GM23338 (cell line): ENCODE data around the gene PCF11. TPM values are rescaled to one million over a fixed set of nuclear protein-coding genes. Genes with fewer than 3 reads are reported as not detected.

Experiments
- ATAC-seq: fragments of 200-7000 bp; cut with Tn5 transposase; 3 replicates; pipeline ENCODE4 v1.9.1; 2020
- DNase-seq: peaks from one replicate; pipeline ENCODE4 v3.0.0-alpha.2; 2015; ENCODE audit warnings: low spot score
- H2AFZ ChIP-seq: fragments of 200-600 bp; sonication (generic); 2 replicates; pipeline ENCODE4 v1.8.0; 2016; ENCODE audit warnings: antibody characterized with exemption, mild to moderate bottlenecking, moderate library complexity
- H3F3A ChIP-seq: fragments of 200-600 bp; sonication (generic); replicated peaks from 2 replicates; pipeline ENCODE4 v1.8.0; 2017; ENCODE audit warnings: antibody characterized with exemption, mixed run types, low read depth
- H3K27ac ChIP-seq: fragments of 200-600 bp; sonication (generic); 2 replicates; pipeline ENCODE4 v1.6.1; 2016; ENCODE audit warnings: low read depth
- H3K27me3 ChIP-seq: fragments of 200-600 bp; sonication (generic); 2 replicates; pipeline ENCODE4 v1.8.0; 2016; ENCODE audit warnings: mild to moderate bottlenecking, mixed run types, moderate library complexity; ENCODE audit not compliant: insufficient read depth
- H3K36me3 ChIP-seq: fragments of 200-600 bp; sonication (generic); 2 replicates; pipeline ENCODE4 v1.8.0; 2016; ENCODE audit warnings: mild to moderate bottlenecking; ENCODE audit not compliant: insufficient read depth
- H3K4me1 ChIP-seq: fragments of 200-600 bp; sonication (generic); 2 replicates; pipeline ENCODE4 v1.8.0; 2016; ENCODE audit warnings: mild to moderate bottlenecking, moderate library complexity; ENCODE audit not compliant: insufficient read depth
- H3K4me2 ChIP-seq: fragments of 200-600 bp; sonication (generic); 2 replicates; pipeline ENCODE4 v1.7.1; 2017; ENCODE audit warnings: mixed run types
- H3K4me3 ChIP-seq: fragments of 200-600 bp; sonication (generic); 2 replicates; pipeline ENCODE4 v1.6.1; 2016; ENCODE audit warnings: mixed run types
- H3K79me2 ChIP-seq: fragments of 200-600 bp; sonication (generic); replicated peaks from 2 replicates; pipeline ENCODE4 v1.8.0; 2017; ENCODE audit warnings: mild to moderate bottlenecking; ENCODE audit not compliant: insufficient read depth
- H3K9me2 ChIP-seq: fragments of 200-600 bp; sonication (generic); 2 replicates; pipeline ENCODE4 v1.8.0; 2017; ENCODE audit not compliant: insufficient read depth
- H4K20me1 ChIP-seq: fragments of 200-600 bp; sonication (generic); replicated peaks from 2 replicates; pipeline ENCODE4 v1.8.0; 2017; ENCODE audit warnings: mild to moderate bottlenecking; ENCODE audit not compliant: insufficient read depth
- H3K27ac Mint-ChIP-seq: 2 replicates; pipeline ENCODE4 v1.8.0; 2020; ENCODE audit warnings: inconsistent platforms, mild to moderate bottlenecking, moderate library complexity, mixed read lengths
- H3K27me3 Mint-ChIP-seq: 3 replicates; pipeline ENCODE4 v1.8.0; 2022; ENCODE audit warnings: low read depth, mild to moderate bottlenecking, moderate library complexity, mixed read lengths, inconsistent platforms; ENCODE audit not compliant: insufficient read depth, poor library complexity
- H3K36me3 Mint-ChIP-seq: 3 replicates; pipeline ENCODE4 v1.8.0; 2021; ENCODE audit warnings: low read depth, mild to moderate bottlenecking, inconsistent platforms, moderate library complexity, mixed read lengths
- H3K4me1 Mint-ChIP-seq: 3 replicates; pipeline ENCODE4 v1.8.0; 2020; ENCODE audit warnings: mild to moderate bottlenecking, inconsistent platforms, mixed read lengths
- H3K4me3 Mint-ChIP-seq: 3 replicates; pipeline ENCODE4 v1.8.0; 2021; ENCODE audit warnings: moderate library complexity, mild to moderate bottlenecking, inconsistent platforms, mixed read lengths
- H3K9me3 Mint-ChIP-seq: 3 replicates; pipeline ENCODE4 v1.8.0; 2020; ENCODE audit warnings: moderate library complexity, mild to moderate bottlenecking, inconsistent platforms, mixed read lengths
- CREB1 ChIP-seq: fragments of 250-450 bp; sonication (Bioruptor Pico); IDR thresholded peaks from 2 replicates; pipeline ENCODE4 v1.5.0; 2020; ENCODE audit warnings: low read depth, mild to moderate bottlenecking, moderate library complexity
- ETS1 ChIP-seq: IDR thresholded peaks from 2 replicates; pipeline ENCODE4 v1.6.1; 2016; ENCODE audit warnings: antibody characterized with exemption
- EZH2 ChIP-seq: fragments of 200-600 bp; sonication (generic); IDR thresholded peaks from one replicate; pipeline ENCODE4 v1.8.0; 2017; ENCODE audit warnings: antibody characterized with exemption, mild to moderate bottlenecking, low read depth; ENCODE audit not compliant: unreplicated experiment
- EZH2phosphoT487 ChIP-seq: fragments of 200-600 bp; sonication (generic); IDR thresholded peaks from one replicate; pipeline ENCODE4 v1.8.1; 2018; ENCODE audit warnings: antibody characterized with exemption; ENCODE audit not compliant: unreplicated experiment
- NANOG ChIP-seq: IDR thresholded peaks from 2 replicates; pipeline ENCODE4 v1.6.1; 2016; ENCODE audit warnings: antibody characterized with exemption, borderline replicate concordance
- REST ChIP-seq: IDR thresholded peaks from one replicate; pipeline ENCODE4 v1.6.1; 2018; ENCODE audit warnings: antibody characterized with exemption; ENCODE audit not compliant: unreplicated experiment
- STAT1 ChIP-seq: IDR thresholded peaks from one replicate; pipeline ENCODE4 v1.6.1; 2016; ENCODE audit warnings: antibody characterized with exemption; ENCODE audit not compliant: unreplicated experiment
- ZNF114 ChIP-seq: fragments of 250-450 bp; sonication (Bioruptor Pico); IDR thresholded peaks from 2 replicates; pipeline ENCODE4 v1.5.0; 2020; ENCODE audit warnings: mild to moderate bottlenecking, moderate library complexity
- ZNF462 ChIP-seq: fragments of 250-450 bp; sonication (Bioruptor Pico); IDR thresholded peaks from 2 replicates; pipeline ENCODE4 v1.5.0; 2020; ENCODE audit warnings: mild to moderate bottlenecking, moderate library complexity
- polyA plus RNA-seq: library from polyadenylated mRNA; unstranded; fragments of >200 nt; fragmentation: Nextera tagmentation; extraction: Ambion mirVana; gene quantifications from 2 replicates; pipeline ENCODE4 v1.2.1, GENCODE V29; 2016
- total RNA-seq: library from RNA; depleted of rRNA; stranded (reverse); fragments of >200 nt; shearing (Covaris generic); gene quantifications from 2 replicates; pipeline ENCODE4 v1.2.3, GENCODE V29; 2014

PCF11 gene
- total and polyA plus RNA-seq, 2 experiments from 2014 or later, result 23.0 to 44.2 TPM

- TF ChIP-seq REST (no peak), EZH2 (no peak), ETS1 (no peak)
Observed at GRCh38 chr11:83116015-83116641, 40.8 kb upstream of the PCF11 start (continued).

GRCh38 chr11:83118814-83119213 is 38.1 kb upstream of the PCF11 start:
- ATAC-seq (no peak), DNase-seq (no peak)
- Mint-ChIP-seq H3K4me3 (no peak overlapping the region), H3K27me3 (no peaks in the 10 kb centered on the region), H3K36me3 (no peaks in the 10 kb centered on the region), H3K9me3 (no peaks in the 10 kb centered on the region; the same call in 2 of the 3 replicates), H3K4me1 (no peaks in the 10 kb centered on the region; the same call in 2 of the 3 replicates), H3K27ac (no peak overlapping the region)
- H3K36me3 ChIP-seq, result no peaks in the 10 kb centered on the region
- H3K27ac ChIP-seq, result no peak overlapping the region
- no peaks in the 10 kb centered on the region for H3K27me3 ChIP-seq
- no peak overlapping the region for H3K4me3 ChIP-seq
- no peaks in the 10 kb centered on the region for H3K4me1 ChIP-seq
- H3K4me2 ChIP-seq, result no peak overlapping the region
- no peaks in the 10 kb centered on the region for H3K9me2 ChIP-seq
- no peaks in the 10 kb centered on the region for H3K79me2 ChIP-seq
- H4K20me1 ChIP-seq, result no peaks in the 10 kb centered on the region
- H2AFZ ChIP-seq, result no peak overlapping the region
- no peaks in the 10 kb centered on the region for H3F3A ChIP-seq
- TF ChIP-seq ZNF462 (CRISPR knock-in tag), result no peak
- no peak for TF ChIP-seq ZNF114 (CRISPR knock-in tag)
- TF ChIP-seq EZH2, result no peak
- TF ChIP-seq EZH2phosphoT487, result no peak
- no peak for TF ChIP-seq NANOG
- TF ChIP-seq STAT1, result no peak
- TF ChIP-seq CREB1, result no peak
